HG03139 (cell line): ENCODE data around the gene KLRG1.

Experiments
- ATAC-seq: cut with Tn5 transposase; IDR thresholded peaks from one replicate; pipeline ENCODE4 v1.9.1; 2021; ENCODE audit not compliant: unreplicated experiment

Gene KLRG1

DNA sequence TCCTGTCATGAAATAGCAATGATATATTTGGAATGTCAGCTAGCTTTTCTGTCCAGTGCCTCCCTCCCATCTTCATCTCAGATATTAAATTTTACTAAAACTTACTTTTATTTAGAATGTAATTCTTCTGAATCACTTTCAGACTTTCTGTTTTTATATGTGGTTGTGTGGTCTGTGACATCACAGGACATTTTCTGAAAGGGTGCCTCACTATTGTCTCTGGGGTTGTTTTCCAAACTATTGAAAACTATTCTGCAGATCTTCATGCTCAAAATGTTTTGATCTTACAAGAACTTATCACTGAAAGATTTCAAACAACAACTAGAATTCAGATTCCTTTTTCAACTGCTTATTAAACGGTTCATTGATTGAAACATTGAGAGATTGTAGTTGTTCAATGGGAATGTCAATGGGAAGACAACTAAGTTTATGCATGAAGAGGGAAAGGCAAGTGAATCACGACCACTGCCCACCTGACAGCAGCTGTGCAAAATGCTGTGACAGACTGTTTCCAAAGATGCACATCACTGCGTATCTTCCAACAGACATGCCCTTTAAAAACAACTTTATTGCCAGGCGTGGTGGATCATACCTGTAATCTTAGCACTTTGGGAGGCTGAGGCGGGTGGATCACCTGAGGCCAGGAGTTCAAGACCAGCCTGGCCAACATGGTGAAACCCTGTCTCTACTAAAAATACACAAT lies 51.3 kb downstream of the KLRG1 start:
- no peak for ATAC-seq

DNA sequence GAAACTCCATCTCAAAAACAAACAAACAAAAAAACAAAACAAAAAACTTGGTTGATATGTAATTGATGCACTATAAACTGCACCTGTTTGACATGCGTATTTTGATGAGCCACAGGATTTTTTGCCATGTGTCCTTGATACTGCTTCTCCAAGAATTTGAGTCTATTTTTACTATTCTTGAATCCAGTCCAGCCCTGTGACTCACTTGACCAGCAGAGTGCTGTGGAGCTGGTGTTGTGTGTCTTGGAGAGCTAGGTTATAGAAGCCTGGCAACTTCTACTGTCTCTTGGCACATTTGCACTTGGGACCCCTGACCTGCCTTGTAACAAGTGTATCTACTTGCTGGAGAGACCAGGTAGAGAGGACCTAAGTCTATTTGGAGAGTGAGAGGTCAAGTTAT lies 52.0 kb downstream of the KLRG1 start:
- no peak for ATAC-seq

DNA sequence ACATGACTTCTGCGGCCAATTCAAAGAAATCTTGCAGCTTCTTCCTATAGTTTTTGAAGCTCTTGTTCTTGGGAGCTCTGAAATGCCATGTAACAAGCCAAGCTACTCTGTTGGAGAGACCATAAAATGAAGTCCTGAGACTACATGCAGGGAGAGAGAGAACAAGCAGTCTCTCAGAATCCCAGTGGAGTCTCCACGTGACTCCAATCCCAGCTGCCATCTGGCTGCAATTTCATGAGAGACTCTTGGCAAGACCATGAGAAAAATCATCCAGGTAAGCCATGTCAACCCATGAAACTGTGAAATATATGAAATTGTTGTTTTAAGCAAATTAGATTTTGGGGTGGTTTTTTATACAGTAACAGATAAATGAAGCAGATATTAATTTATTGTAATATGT lies 54.4 kb downstream of the KLRG1 start:
- no peak for ATAC-seq

DNA sequence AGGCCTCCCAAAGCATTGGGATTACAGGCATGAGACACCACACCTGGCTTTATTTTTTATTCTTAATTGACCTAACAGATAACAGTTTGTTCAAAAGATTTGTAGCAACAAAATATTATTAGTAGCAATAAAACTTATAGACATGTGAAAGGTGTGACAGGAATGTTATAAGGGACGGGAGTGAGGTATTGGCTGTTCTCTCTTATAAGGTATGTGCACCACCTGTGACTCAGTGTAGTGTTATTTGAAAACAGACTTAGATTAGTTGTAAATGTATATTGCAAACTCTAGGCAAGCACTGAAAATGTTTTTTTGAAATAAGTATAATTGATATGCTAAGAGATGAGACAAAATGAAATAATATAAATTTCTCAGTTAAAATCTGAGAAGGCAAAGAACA lies 57.8 kb downstream of the KLRG1 start:
- ATAC-seq, result no peak

DNA sequence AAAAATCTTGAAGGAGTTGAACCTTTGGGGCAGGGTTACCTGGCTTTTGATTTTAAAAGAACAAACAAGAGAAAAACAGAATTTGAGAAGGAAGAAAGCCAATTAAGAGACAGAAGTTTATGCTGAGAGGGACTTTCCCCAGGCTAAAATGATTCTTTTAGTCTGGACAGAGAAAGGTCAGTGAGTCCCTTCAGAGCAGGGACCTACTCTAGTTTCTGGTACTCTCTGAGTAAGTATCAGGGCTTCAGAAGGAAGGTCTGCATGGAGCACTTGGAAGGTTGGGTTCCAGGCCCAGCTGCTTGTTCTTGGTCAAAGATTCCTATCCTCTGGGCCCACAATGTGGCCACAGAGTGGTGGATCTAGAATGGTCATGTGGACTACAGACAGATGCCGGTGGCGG lies 59.6 kb downstream of the KLRG1 start:
- ATAC-seq, result no peak

DNA sequence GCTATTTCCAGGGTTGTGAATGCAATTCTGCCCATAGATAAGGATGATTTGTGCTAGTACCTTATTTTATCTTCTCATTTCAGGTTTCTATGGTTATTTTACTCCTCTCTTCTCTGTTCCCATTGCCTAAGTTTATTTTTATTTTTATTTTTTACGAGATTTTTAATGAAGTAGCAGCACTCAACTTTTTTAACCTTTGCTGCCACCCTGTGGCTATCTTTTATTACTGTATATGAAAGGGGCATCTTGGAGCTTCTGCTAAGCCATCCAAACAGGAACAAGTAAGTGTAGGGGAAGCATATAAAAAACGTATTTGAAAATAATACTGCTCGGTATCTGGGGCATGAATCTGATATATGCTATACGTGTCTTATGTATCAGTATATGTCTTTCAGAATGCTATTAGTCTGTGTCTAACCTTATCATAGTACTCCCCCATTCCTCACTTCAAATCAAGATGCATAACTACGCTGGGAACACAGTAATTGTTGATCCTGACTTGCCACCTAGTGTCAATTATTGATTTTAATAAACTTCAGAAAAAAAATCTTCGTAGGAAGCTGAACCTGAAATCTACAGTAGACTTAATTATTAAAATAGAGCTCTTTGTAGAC lies 60.3 kb downstream of the KLRG1 start:
- ATAC-seq, result no peak

DNA sequence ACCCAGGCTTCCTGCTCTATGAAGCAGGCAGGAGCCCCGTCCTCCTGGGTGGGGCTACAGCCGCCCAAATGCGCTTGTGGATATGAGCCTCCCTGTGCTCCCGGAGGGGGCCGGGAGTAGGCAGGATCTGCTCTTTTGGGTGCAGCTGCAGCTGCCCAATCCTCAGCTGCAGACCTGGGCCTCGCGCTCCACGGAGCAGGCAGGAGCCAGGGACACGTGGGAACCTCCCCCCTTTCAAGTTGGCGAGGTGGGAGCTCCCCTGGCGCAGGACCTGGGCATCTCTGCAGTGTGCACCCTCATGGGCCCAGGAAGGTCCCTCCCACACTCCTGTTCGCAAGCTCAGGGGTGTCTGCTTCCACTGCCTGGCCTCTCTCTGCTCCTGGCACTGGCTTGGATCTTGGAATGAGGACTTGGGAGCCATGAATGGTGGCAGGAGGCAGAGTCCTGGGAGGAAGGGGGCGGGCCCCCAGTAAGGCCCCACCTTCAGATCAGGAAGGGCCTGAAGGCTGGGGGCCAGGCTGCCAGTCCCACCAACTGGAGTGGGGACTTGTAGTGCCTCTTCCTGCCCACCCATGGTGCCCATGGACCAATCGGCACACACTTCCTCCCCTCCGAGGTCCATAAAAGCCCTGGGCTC lies 61.3 kb downstream of the KLRG1 start:
- no peak for ATAC-seq

DNA sequence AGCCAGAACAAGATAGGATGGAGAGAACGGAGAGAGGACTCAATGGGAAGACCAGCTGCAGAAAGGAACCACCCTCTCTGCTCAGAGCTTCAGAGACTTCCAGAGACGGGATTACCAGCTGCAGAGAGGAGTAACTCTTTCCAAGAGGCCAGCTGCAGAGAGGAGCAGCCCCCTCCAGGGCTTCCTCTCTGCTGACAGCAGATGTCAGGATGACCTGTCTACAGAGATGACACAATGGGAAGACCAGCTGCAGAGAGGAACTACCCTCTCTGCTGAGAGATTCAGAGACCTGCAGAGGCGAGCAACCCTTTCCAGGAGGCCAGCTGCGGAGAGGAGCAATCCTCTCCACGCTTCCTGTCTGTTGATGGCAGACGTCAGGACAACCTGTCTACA lies 61.8 kb downstream of the KLRG1 start:
- no peak for ATAC-seq

DNA sequence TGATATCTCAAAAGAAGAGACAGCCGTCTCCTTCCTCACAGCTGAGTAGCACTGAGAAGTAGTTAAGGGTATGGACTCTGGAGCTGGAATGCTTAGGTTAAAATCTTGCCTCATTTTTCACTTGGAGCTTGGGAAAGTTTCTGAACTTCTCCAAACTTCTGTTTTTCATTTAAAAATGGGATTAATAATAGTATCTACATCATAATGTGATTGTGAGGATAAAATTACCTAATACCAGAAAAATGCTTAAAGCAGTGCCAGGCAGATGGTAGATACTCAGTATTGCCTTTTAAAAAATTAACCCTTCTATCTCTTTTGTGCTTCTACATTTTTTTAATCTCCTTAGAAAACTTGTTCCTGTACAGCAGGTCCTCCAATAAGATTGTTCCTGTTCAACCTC lies 63.3 kb downstream of the KLRG1 start:
- no peak for ATAC-seq
